Left renal pelvis (tissue), 4 donors: ENCODE results near the gene HNF1B. TPM values are rescaled to one million over a fixed set of nuclear protein-coding genes. Genes with fewer than 3 reads are reported as not detected.

Experiments
- DNase-seq, 4 donors: peaks; one replicate each; pipeline ENCODE4 v3.0.0-alpha.2; 2013; ENCODE audit warnings: low read depth in 4 of 4, low spot score in 3 of 4
- polyA plus RNA-seq, 4 donors: library from polyadenylated mRNA; unstranded; fragments of 120-200 nt; gene quantifications; one replicate each; pipeline ENCODE4 v1.2.1, GENCODE V29; 2013; ENCODE audit not compliant: insufficient read length in 4 of 4

Gene HNF1B
- polyA plus RNA-seq, 4 donors = 1.5 to 122 (median 114) TPM

DNA sequence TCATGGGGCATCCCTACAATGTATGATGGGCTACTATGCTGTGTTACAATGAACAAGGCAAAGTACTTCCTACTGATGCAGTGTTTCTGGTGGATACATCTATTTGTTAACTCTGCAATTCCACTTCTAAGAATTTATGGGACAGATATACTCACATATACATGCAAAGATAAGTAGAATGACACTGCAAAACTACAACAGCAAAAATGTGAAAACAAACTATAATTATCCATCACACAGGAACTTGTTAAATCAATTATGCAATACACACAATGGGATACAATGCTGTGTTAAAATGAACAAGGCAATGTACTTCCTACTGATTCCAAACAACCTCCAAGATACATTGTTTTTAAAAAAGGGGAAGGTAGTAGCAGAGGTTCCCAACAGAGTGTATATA is 104.8 kb downstream of the HNF1B start:
- DNase-seq = no peak

DNA sequence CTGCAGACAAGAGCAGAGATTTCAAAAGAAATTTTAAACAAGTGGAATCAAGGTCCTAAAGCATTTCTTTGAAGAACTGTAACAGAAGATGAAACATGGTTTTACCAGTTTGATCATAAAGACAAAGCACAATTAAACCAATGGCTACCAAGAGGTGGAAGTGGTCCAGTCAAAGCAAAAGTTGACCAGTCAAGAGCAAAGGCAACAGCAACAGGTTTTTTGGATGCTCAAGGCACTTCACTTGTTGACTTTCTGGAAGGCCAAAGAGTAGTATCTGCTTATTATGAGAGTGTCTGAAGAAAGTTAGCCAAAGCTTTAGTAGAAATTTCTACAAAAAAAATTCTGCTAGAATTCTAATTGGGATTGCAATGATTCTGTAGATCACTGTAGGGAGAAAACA is 106.9 kb downstream of the HNF1B start:
- DNase-seq = no peak

Other genes with a start within 250 kb of the HNF1B start
- gene SYNRG, start 135.6 kb downstream of the HNF1B start, polyA plus RNA-seq = 10 to 100 TPM; 32.6 to 47.8 (median 43.6) TPM
- 10 to 100 TPM; 31.0 to 44.8 (median 42.6) TPM for gene DDX52, start 101.6 kb downstream of the HNF1B start, polyA plus RNA-seq
- gene TBC1D3K, start 179.4 kb upstream of the HNF1B start, polyA plus RNA-seq = 1 to 10 TPM in 1 of 4 donors, not detected in 3; 8.1 TPM
- 10 to 100 TPM; 12.5 to 28.5 (median 18.8) TPM for gene TBC1D3L, start 244.0 kb upstream of the HNF1B start, polyA plus RNA-seq